GM12878 (cell line): ENCODE measurements around the gene ADK. TPM values are rescaled to one million over a fixed set of nuclear protein-coding genes. Genes with fewer than 3 reads are reported as not detected.

Experiments
- ATAC-seq: fragments of 200-7000 bp; cut with Tn5 transposase; 3 replicates; pipeline ENCODE4 v1.9.1; 2020; ENCODE audit warnings: mild to moderate bottlenecking, moderate library complexity
- BruUV-seq: library from RNA; stranded (reverse); fragments of 400-500 nt; replicated peaks from 2 replicates; lab custom pipeline; 2021; lab: Mats Ljungman, UMichigan
- CTCF ChIA-PET: fragments of 300-600 bp; sonication (Branson Sonifier 250); formaldehyde crosslinking; extraction: SDS; loops from one replicate; lab custom pipeline; 2021; ENCODE audit warnings: inconsistent platforms; lab: Yijun Ruan, JAX
- POLR2A ChIA-PET: fragments of 350-600 bp; formaldehyde crosslinking; extraction: SDS; loops from one replicate; lab custom pipeline; 2021; ENCODE audit warnings: inconsistent platforms; lab: Charles Lee
- RAD21 ChIA-PET: fragments of 300-600 bp; sonication (Branson Sonifier 250); formaldehyde crosslinking; loops from one replicate; lab custom pipeline; 2023; ENCODE audit warnings: antibody characterized with exemption; ENCODE audit not compliant: unreplicated experiment; lab: Charles Lee
- SMC1A ChIA-PET: fragments of 300-600 bp; sonication (Branson Sonifier 250); formaldehyde crosslinking; loops from one replicate; lab custom pipeline; 2023; ENCODE audit not compliant: unreplicated experiment, uncharacterized antibody; lab: Charles Lee
- DNase-seq: peaks from one replicate; pipeline ENCODE4 v3.0.0-alpha.2; 2011; ENCODE audit warnings: low read depth, low spot score
- FAIRE-seq: peaks from 3 replicates; lab custom pipeline; 2011; peaks lifted over from hg19 to GRCh38; lab: Jason Lieb, UNC
- H2AFZ ChIP-seq: 2 replicates; pipeline ENCODE4 v1.6.0; 2011; ENCODE audit warnings: low read depth, low read length, control low read depth; ENCODE audit not compliant: control insufficient read depth
- H3K27ac ChIP-seq: 2 replicates; pipeline ENCODE4 v1.5.1; 2011; ENCODE audit warnings: control low read depth; ENCODE audit not compliant: control insufficient read depth, insufficient read depth
- H3K27me3 ChIP-seq, 2 experiments: replicated peaks in 1 of 2; 2 replicates each; pipeline versions ENCODE4 v1.6.0 to v1.6.1; 2011; ENCODE audit warnings: low read length in 1 of 2; ENCODE audit not compliant: control insufficient read depth in 2 of 2, insufficient read depth in 2 of 2
- H3K36me3 ChIP-seq, 2 experiments: 2 replicates each; pipeline ENCODE4 v1.5.1; 2011; ENCODE audit warnings: low read length in 1 of 2; ENCODE audit not compliant: control insufficient read depth in 2 of 2, insufficient read depth in 2 of 2
- H3K4me1 ChIP-seq: 2 replicates; pipeline ENCODE4 v1.6.1; 2011; ENCODE audit warnings: mild to moderate bottlenecking, low read length, moderate library complexity, mixed read lengths; ENCODE audit not compliant: control insufficient read depth, insufficient read depth
- H3K4me2 ChIP-seq: 2 replicates; pipeline ENCODE4 v1.6.0; 2011; ENCODE audit warnings: control low read depth; ENCODE audit not compliant: control insufficient read depth, insufficient read depth
- H3K4me3 ChIP-seq: fragments of 200-600 bp; sonication (generic); 2 replicates; pipeline ENCODE4 v1.5.1; 2016
- H3K79me2 ChIP-seq: 2 replicates; pipeline ENCODE4 v1.6.0; 2011; ENCODE audit warnings: low read length; ENCODE audit not compliant: control insufficient read depth, insufficient read depth
- H3K9ac ChIP-seq: 2 replicates; pipeline ENCODE4 v1.8.0; 2011; ENCODE audit warnings: low read length, control low read depth, mixed read lengths; ENCODE audit not compliant: control insufficient read depth, insufficient read depth
- H3K9me3 ChIP-seq: replicated peaks from 3 replicates; pipeline ENCODE4 v1.5.1; 2011; ENCODE audit warnings: mild to moderate bottlenecking, low read length; ENCODE audit not compliant: control insufficient read depth, insufficient read depth
- H4K20me1 ChIP-seq: 2 replicates; pipeline ENCODE4 v1.6.0; 2011; ENCODE audit not compliant: control insufficient read depth, insufficient read depth
- EGR1 ChIP-seq, 2 experiments: IDR thresholded peaks; 1 replicate in 1 of 2; 2 replicates in 1 of 2; pipeline ENCODE4 v1.6.1; 2011 to 2012; ENCODE audit warnings: low read depth in 2 of 2, low read length in 2 of 2, borderline replicate concordance in 1 of 2, mild to moderate bottlenecking in 1 of 2, moderate library complexity in 1 of 2
- ETV6 ChIP-seq, 2 experiments: fragments of 450-650 bp in 1 of 2; IDR thresholded peaks in 1 of 2; conservative IDR thresholded peaks in 1 of 2; 2 replicates each; pipeline ENCODE4 v1.6.1; 2014; ENCODE audit warnings: antibody characterized with exemption in 1 of 2, borderline replicate concordance in 1 of 2, low read depth in 1 of 2, mild to moderate bottlenecking in 1 of 2, moderate library complexity in 1 of 2
- MEF2B ChIP-seq: fragments of 450-650 bp; IDR thresholded peaks from 2 replicates; pipeline ENCODE4 v1.6.1; 2018; ENCODE audit warnings: mild to moderate bottlenecking, moderate library complexity; ENCODE audit not compliant: partially characterized antibody, poor library complexity, severe bottlenecking
- NR2F1 ChIP-seq: fragments of 450-650 bp; conservative IDR thresholded peaks from 2 replicates; pipeline ENCODE4 v1.6.1; 2017; ENCODE audit warnings: mild to moderate bottlenecking
- PML ChIP-seq: IDR thresholded peaks from 2 replicates; pipeline ENCODE4 v1.6.1; 2012; ENCODE audit warnings: low read length, inconsistent platforms
- RB1 ChIP-seq: fragments of 450-650 bp; formaldehyde crosslinking; IDR thresholded peaks from 2 replicates; pipeline ENCODE4 v1.6.1; 2017; ENCODE audit warnings: mild to moderate bottlenecking, borderline replicate concordance
- RBBP5 ChIP-seq: fragments of 200-600 bp; sonication (generic); conservative IDR thresholded peaks from 2 replicates; pipeline ENCODE4 v1.6.1; 2016
- STAT3 ChIP-seq: IDR thresholded peaks from 2 replicates; pipeline ENCODE4 v1.6.1; 2011; ENCODE audit warnings: low read depth, low read length, improper control_type of control experiment
- WGBS: methylation state at CpG from one replicate; pipeline ENCODE4 v1.1.6; 2016; ENCODE audit warnings: low lambda C conversion rate; ENCODE audit not compliant: insufficient replicate concordance, insufficient coverage; ENCODE audit errors: missing lambda C conversion rate; 5-methylcytosine and 5-hydroxymethylcytosine counted together
- in situ Hi-C: fragments of 300-500 bp; cut with MboI; formaldehyde crosslinking; loops from 9 replicates; pipeline ENCODE4 v1.14.3; 2018; ENCODE audit warnings: mixed read lengths
- intact Hi-C: fragments of 100-400 bp; cut with micrococcal nuclease; formaldehyde crosslinking; loops from one replicate; pipeline ENCODE4 v1.14.2; 2022; ENCODE audit not compliant: unreplicated experiment
- polyA plus RNA-seq, 11 experiments: library from polyadenylated mRNA; depleted of rRNA in 4 of 11; unstranded in 6 of 11; stranded (reverse) in 5 of 11; fragments of >200 nt; fragmentation: Nextera tagmentation in 4 of 11; fragmentation: Illumina TruSeq in 1 of 11; extraction: Ambion mirVana in 4 of 11; extraction: Trizol in 1 of 11; gene quantifications; 1 replicate in 1 of 11; 2 replicates in 10 of 11; pipeline versions ENCODE4 v1.2.1 to v1.2.3, GENCODE V29; 2011 to 2016; ENCODE audit warnings: inconsistent platforms in 2 of 11, missing spikeins in 2 of 11, low read depth in 1 of 11
- total RNA-seq, 4 experiments: library from RNA; depleted of rRNA in 3 of 4; stranded (reverse); fragments of >200 nt in 3 of 4; fragmentation: Illumina TruSeq in 1 of 4; extraction: Trizol in 1 of 4; gene quantifications; 2 replicates each; pipeline versions ENCODE4 v1.2.1 to v1.2.3, GENCODE V29; 2013 to 2021
- TF ChIP-seq, protein P1 (sequence below): IDR thresholded peaks from 2 replicates; pipeline ENCODE4 v1.6.1; 2011; ENCODE audit warnings: borderline replicate concordance, low read depth, mild to moderate bottlenecking, moderate library complexity, mixed read lengths, low read length; ENCODE audit not compliant: insufficient read depth; ENCODE audit errors: extremely low read length
- TF ChIP-seq, protein P2 (sequence below): fragments of 450-650 bp; formaldehyde crosslinking; IDR thresholded peaks from 2 replicates; pipeline ENCODE4 v1.4.0; 2022; ENCODE audit warnings: mild to moderate bottlenecking, moderate library complexity

Gene ADK
- total and polyA plus RNA-seq, 10 of the 15 experiments (the other 5 are each of a cell fraction or from before 2014, with no cell fraction given), result 42.0 to 151 (median 81.6) TPM

DNA sequence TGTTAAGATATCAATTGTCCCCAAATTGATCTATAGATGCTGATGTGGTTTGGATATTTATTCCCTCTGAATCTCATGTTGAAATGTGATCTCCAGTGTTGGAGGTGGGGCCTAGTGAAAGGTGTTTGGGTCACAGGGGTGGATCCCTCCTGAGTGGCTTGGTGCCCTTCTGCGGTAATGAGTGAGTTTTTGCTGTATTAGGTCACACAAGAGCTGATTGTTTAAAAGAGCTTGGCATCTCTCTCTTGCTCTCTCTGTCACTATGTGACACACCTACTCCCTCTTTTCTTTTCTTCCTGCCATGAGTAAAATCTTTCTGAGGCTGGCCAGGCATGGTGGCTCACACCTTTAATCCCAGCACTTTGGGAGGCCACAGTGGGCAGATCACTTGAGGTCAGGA lies 577.2 kb downstream of the ADK start:
- ATAC-seq (no peak), FAIRE-seq (no peak), DNase-seq (no peak)
- Histone ChIP-seq H3K4me3 (no peak overlapping the region), H3K9ac (no peak overlapping the region), H3K4me1 (no peaks in the 10 kb centered on the region), H2AFZ (no peak overlapping the region), H3K79me2 (no peaks in the 10 kb centered on the region), H3K9me3 (no peaks in the 10 kb centered on the region; the same call in 2 of the 3 replicates), H3K4me2 (no peak overlapping the region), H3K36me3 (no peaks in the 10 kb centered on the region), H4K20me1 (no peaks in the 10 kb centered on the region), H3K27ac (no peak overlapping the region), H3K27me3 (no peaks in the 10 kb centered on the region)
- BruUV-seq, result no TSS peak
- in situ Hi-C loops, result loop anchor here (25.0 kb wide), 1 partner anchor 466 kb away; no protein-coding TSS in a partner anchor
- ChIA-PET POLR2A (interaction anchor here (0.5 to 0.7 kb wide), 2 partner anchors 421 to 435 kb away, joined by 3 to 6 read pairs; no protein-coding TSS in a partner anchor), SMC1A (interaction anchor here (1.0 to 1.9 kb wide), 2 partner anchors 10 kb away, joined by 3 to 4 read pairs; no protein-coding TSS in a partner anchor), RAD21 (no interaction called here), CTCF (interaction anchor here (1.6 kb wide), 1 partner anchor 10 kb away, joined by 5 read pairs; no protein-coding TSS in a partner anchor)
- intact Hi-C loops, result no loop called here
- 100% methylated on average over 1 of the region's 1 CpG for WGBS
- TF ChIP-seq PML, result no peak
- TF ChIP-seq RBBP5, result no peak
- TF ChIP-seq, protein P1, sequence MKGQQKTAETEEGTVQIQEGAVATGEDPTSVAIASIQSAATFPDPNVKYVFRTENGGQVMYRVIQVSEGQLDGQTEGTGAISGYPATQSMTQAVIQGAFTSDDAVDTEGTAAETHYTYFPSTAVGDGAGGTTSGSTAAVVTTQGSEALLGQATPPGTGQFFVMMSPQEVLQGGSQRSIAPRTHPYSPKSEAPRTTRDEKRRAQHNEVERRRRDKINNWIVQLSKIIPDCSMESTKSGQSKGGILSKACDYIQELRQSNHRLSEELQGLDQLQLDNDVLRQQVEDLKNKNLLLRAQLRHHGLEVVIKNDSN, result no peak
- TF ChIP-seq STAT3, result no peak
- no peak for TF ChIP-seq EGR1 (IDR thresholded peaks at IDR 0.05; ENCODE audit: borderline replicate concordance in 1 of 2, low read depth in 2 of 2, low read length in 2 of 2)

DNA sequence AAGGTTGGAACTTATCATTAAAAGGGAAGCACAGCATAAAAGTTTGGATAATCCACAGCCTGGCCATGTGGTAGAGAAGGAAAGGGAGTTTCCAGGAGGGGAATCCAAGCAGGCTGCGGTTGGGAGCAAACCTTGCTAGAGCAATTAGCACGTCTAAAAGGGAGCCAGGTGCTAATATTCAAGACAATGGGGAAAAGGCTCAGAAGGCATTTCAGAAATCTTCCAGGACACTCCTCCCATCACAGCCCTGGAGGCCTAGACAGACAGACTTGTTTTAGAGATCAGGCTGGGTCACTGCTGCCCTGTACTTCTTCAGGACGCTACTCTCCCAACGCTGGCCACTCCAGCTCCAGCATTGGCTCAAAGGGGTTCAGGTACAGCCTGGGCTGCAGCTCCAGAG lies 579.2 kb downstream of the ADK start:
- Histone ChIP-seq H3K27ac (no peak overlapping the region), H3K36me3 (no peaks in the 10 kb centered on the region), H3K9me3 (no peaks in the 10 kb centered on the region; the same call in 1 of the 3 replicates), H3K4me3 (no peak overlapping the region), H3K4me2 (no peak overlapping the region), H3K79me2 (no peaks in the 10 kb centered on the region), H3K9ac (no peak overlapping the region), H2AFZ (no peak overlapping the region), H3K27me3 (no peaks in the 10 kb centered on the region), H4K20me1 (no peaks in the 10 kb centered on the region), H3K4me1 (no peaks in the 10 kb centered on the region)
- BruUV-seq, result no TSS peak
- FAIRE-seq, result no peak
- 70% methylated on average over 4 of the region's 4 CpGs for WGBS
- POLR2A ChIA-PET, result no interaction called here
- intact Hi-C loops, result no loop called here
- DNase-seq, result no peak
- SMC1A ChIA-PET, result interaction anchor here (1.2 kb wide), 1 partner anchor 9 kb away, joined by 3 read pairs; no protein-coding TSS in a partner anchor
- RAD21 ChIA-PET, result no interaction called here
- in situ Hi-C loops, result loop anchor here (25.0 kb wide), 1 partner anchor 468 kb away; no protein-coding TSS in a partner anchor
- CTCF ChIA-PET, result no interaction called here
- TF ChIP-seq MEF2B (no peak), ETV6 (conservative IDR thresholded peaks at IDR 0.05 in 1 of 2, IDR thresholded peaks at IDR 0.05 in 1 of 2; ENCODE audit: borderline replicate concordance in 1 of 2, low read depth in 1 of 2) (no peak), EGR1 (IDR thresholded peaks at IDR 0.05; ENCODE audit: borderline replicate concordance in 1 of 2, low read depth in 2 of 2, low read length in 2 of 2) (no peak), NR2F1 (no peak), RB1 (no peak)
- TF ChIP-seq, protein P2, sequence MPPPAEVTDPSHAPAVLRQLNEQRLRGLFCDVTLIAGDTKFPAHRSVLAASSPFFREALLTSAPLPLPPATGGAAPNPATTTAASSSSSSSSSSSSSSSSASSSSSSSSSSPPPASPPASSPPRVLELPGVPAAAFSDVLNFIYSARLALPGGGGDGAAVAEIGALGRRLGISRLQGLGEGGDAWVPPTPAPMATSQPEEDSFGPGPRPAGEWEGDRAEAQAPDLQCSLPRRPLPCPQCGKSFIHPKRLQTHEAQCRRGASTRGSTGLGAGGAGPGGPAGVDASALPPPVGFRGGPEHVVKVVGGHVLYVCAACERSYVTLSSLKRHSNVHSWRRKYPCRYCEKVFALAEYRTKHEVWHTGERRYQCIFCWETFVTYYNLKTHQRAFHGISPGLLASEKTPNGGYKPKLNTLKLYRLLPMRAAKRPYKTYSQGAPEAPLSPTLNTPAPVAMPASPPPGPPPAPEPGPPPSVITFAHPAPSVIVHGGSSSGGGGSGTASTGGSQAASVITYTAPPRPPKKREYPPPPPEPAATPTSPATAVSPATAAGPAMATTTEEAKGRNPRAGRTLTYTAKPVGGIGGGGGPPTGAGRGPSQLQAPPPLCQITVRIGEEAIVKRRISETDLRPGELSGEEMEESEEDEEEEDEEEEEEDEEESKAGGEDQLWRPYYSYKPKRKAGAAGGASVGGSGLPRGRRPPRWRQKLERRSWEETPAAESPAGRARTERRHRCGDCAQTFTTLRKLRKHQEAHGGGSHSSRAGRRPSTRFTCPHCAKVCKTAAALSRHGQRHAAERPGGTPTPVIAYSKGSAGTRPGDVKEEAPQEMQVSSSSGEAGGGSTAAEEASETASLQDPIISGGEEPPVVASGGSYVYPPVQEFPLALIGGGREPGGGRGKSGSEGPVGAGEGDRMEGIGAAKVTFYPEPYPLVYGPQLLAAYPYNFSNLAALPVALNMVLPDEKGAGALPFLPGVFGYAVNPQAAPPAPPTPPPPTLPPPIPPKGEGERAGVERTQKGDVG (CRISPR knock-in tag), result no peak
- TF ChIP-seq, all 136 proteins: peak for 0
- no peak for ATAC-seq
